Kidney (tissue), 14 donors: Measurements from ENCODE around the gene S100A6. TPM values are rescaled to one million over a fixed set of nuclear protein-coding genes. Genes with fewer than 3 reads are reported as not detected.

Experiments
- DNase-seq, 5 donors: peaks; one replicate each; pipeline ENCODE4 v3.0.0-alpha.2; 2013 to 2020
- FAIRE-seq: peaks from 2 replicates; lab custom pipeline; 2012; peaks lifted over from hg19 to GRCh38; lab: Jason Lieb, UNC
- H3K27ac ChIP-seq, 2 donors: one replicate each; pipeline ENCODE4 v1.7.0; 2013; ENCODE audit warnings: low read depth in 2 of 2, low read length in 2 of 2, inconsistent platforms in 1 of 2
- H3K27me3 ChIP-seq: one replicate; pipeline ENCODE4 v1.7.1; 2013; ENCODE audit warnings: low read length, inconsistent platforms; ENCODE audit not compliant: control insufficient read depth, insufficient read depth
- H3K36me3 ChIP-seq, 3 donors: one replicate each; pipeline versions ENCODE4 v1.7.0 to v1.7.1; 2013; ENCODE audit warnings: low read length in 3 of 3, control low read depth in 1 of 3, inconsistent platforms in 1 of 3; ENCODE audit not compliant: insufficient read depth in 3 of 3, control insufficient read depth in 2 of 3
- H3K4me1 ChIP-seq, 3 donors: one replicate each; pipeline versions ENCODE4 v1.7.0 to v1.7.1; 2013; ENCODE audit warnings: low read length in 3 of 3, inconsistent platforms in 1 of 3, low read depth in 1 of 3; ENCODE audit not compliant: control insufficient read depth in 2 of 3, insufficient read depth in 2 of 3
- H3K4me3 ChIP-seq, 3 donors: one replicate each; pipeline versions ENCODE4 v1.7.0 to v1.8.1; 2013; ENCODE audit warnings: low read length in 3 of 3, control low read depth in 1 of 3, inconsistent platforms in 1 of 3
- H3K9ac ChIP-seq, 3 donors: one replicate each; pipeline versions ENCODE4 v1.7.0 to v1.7.1; 2013; ENCODE audit warnings: low read length in 3 of 3, control low read depth in 1 of 3, inconsistent platforms in 1 of 3
- H3K9me3 ChIP-seq, 3 donors: one replicate each; pipeline versions ENCODE4 v1.7.0 to v1.7.1; 2013; ENCODE audit warnings: low read length in 3 of 3, control low read depth in 1 of 3, inconsistent platforms in 1 of 3; ENCODE audit not compliant: control insufficient read depth in 2 of 3, insufficient read depth in 1 of 3
- CTCF ChIP-seq: IDR thresholded peaks from 3 replicates; pipeline ENCODE4 v1.5.1; 2012; ENCODE audit warnings: mild to moderate bottlenecking, moderate library complexity, borderline replicate concordance; ENCODE audit not compliant: insufficient read depth; ENCODE audit errors: extremely low read depth
- intact Hi-C: fragments of 100-400 bp; cut with DNase I; formaldehyde crosslinking; loops from one replicate; pipeline ENCODE4 v1.11.1; 2022
- polyA plus RNA-seq: library from polyadenylated mRNA; stranded (reverse); fragments of 350-450 nt; fragmentation: Illumina TruSeq; extraction: RNeasy Lipid Tissue Mini Kit (QIAGEN cat#74804); gene quantifications from one replicate; pipeline ENCODE4 v1.2.3, GENCODE V29; 2014; ENCODE audit warnings: low read depth, low replicate concordance; ENCODE audit not compliant: insufficient read depth
- total RNA-seq: library from RNA; stranded (reverse); fragmentation: NEBNext Ultra II Directional; extraction: Animal tissue kit (Norgen Biotek cat#: 25700); gene quantifications from one replicate; pipeline ENCODE4 v1.2.1, GENCODE V29; 2021
- donor health status: control.
- donor health status: control.
- donor health status: control.
- donor health status: control.
- donor health status: control.
- donor health status: DM: yes; HTN: yes; CAD: no.
- donor health status: Normal renal cell carcinoma (clear cell type).

The S100A6 gene
- total and polyA plus RNA-seq, 2 donors from 2014 or later = 1,542 to 1,580 TPM

- no peaks in the 10 kb centered on the region for H3K27me3 ChIP-seq
- TF ChIP-seq CTCF = no peak
- H3K4me1 ChIP-seq = no peaks in the 10 kb centered on the region
- H3K9me3 ChIP-seq = no peaks in the 10 kb centered on the region
- no peak for FAIRE-seq
- no peak overlapping the region for H3K27ac ChIP-seq
- no peaks in the 10 kb centered on the region for H3K36me3 ChIP-seq
- no peak overlapping the region for H3K9ac ChIP-seq
- H3K4me3 ChIP-seq = no peak overlapping the region
- DNase-seq = peak in 2 of 5 donors; percentile 58 to 60
- intact Hi-C loops = no loop called here
These were observed 48.1 kb downstream of the S100A6 start for GRCh38 chr1:153487707-153488106.

GRCh38 chr1:153485863-153486262 lies 49.9 kb downstream of the S100A6 start:
- no peak for TF ChIP-seq CTCF
- intact Hi-C loops = no loop called here
- no peak for FAIRE-seq
- no peaks in the 10 kb centered on the region for H3K4me1 ChIP-seq
- no peak for DNase-seq
- no peaks in the 10 kb centered on the region for H3K27me3 ChIP-seq
- no peak overlapping the region for H3K27ac ChIP-seq
- H3K36me3 ChIP-seq = no peaks in the 10 kb centered on the region
- H3K9me3 ChIP-seq = no peaks in the 10 kb centered on the region
- no peak overlapping the region for H3K4me3 ChIP-seq
- H3K9ac ChIP-seq = no peak overlapping the region

Other genes with a start within 250 kb of the S100A6 start
- not detected for gene PGLYRP3, start 223.0 kb downstream of the S100A6 start, total RNA-seq
- gene PGLYRP3, start 223.0 kb downstream of the S100A6 start, polyA plus RNA-seq = not detected
- gene PGLYRP4, start 187.2 kb downstream of the S100A6 start, total RNA-seq = not detected
- gene PGLYRP4, start 187.2 kb downstream of the S100A6 start, polyA plus RNA-seq = not detected
- 271 TPM for gene S100A9, start 178.1 kb downstream of the S100A6 start, total RNA-seq
- 41.9 TPM for gene S100A9, start 178.1 kb downstream of the S100A6 start, polyA plus RNA-seq
- 1.3 TPM for gene S100A12, start 160.4 kb downstream of the S100A6 start, total RNA-seq
- 2.7 TPM for gene S100A12, start 160.4 kb downstream of the S100A6 start, polyA plus RNA-seq
- 60.9 TPM for gene S100A8, start 144.9 kb downstream of the S100A6 start, total RNA-seq
- gene S100A8, start 144.9 kb downstream of the S100A6 start, polyA plus RNA-seq = 17.5 TPM
- not detected for gene S100A7A, start 119.5 kb downstream of the S100A6 start, total RNA-seq
- gene S100A7A, start 119.5 kb downstream of the S100A6 start, polyA plus RNA-seq = not detected
- gene S100A7, start 75.3 kb downstream of the S100A6 start, total RNA-seq = not detected
- gene S100A7, start 75.3 kb downstream of the S100A6 start, polyA plus RNA-seq = not detected
- gene S100A5, start 4.9 kb upstream of the S100A6 start, total RNA-seq = 0.91 TPM
- 1.9 TPM for gene S100A5, start 4.9 kb upstream of the S100A6 start, polyA plus RNA-seq
- gene S100A4, start 9.8 kb upstream of the S100A6 start, total RNA-seq = 141 TPM
- gene S100A4, start 9.8 kb upstream of the S100A6 start, polyA plus RNA-seq = 204 TPM
- gene S100A3, start 13.3 kb upstream of the S100A6 start, total RNA-seq = 8.4 TPM
- 2.5 TPM for gene S100A3, start 13.3 kb upstream of the S100A6 start, polyA plus RNA-seq
- gene S100A2, start 29.9 kb upstream of the S100A6 start, total RNA-seq = 152 TPM
- 416 TPM for gene S100A2, start 29.9 kb upstream of the S100A6 start, polyA plus RNA-seq
- 119 TPM for gene S100A16, start 77.1 kb upstream of the S100A6 start, total RNA-seq
- 174 TPM for gene S100A16, start 77.1 kb upstream of the S100A6 start, polyA plus RNA-seq
- 75.9 TPM for gene S100A14, start 80.3 kb upstream of the S100A6 start, total RNA-seq
- gene S100A14, start 80.3 kb upstream of the S100A6 start, polyA plus RNA-seq = 35.6 TPM
- 225 TPM for gene S100A13, start 91.5 kb upstream of the S100A6 start, total RNA-seq
- gene S100A13, start 91.5 kb upstream of the S100A6 start, polyA plus RNA-seq = 299 TPM
- 83.1 TPM for gene S100A1, start 92.4 kb upstream of the S100A6 start, total RNA-seq
- 332 TPM for gene S100A1, start 92.4 kb upstream of the S100A6 start, polyA plus RNA-seq
- 83.6 TPM for gene CHTOP, start 98.1 kb upstream of the S100A6 start, total RNA-seq
- gene CHTOP, start 98.1 kb upstream of the S100A6 start, polyA plus RNA-seq = 71.1 TPM
- gene SNAPIN, start 122.7 kb upstream of the S100A6 start, total RNA-seq = 46.2 TPM
- gene SNAPIN, start 122.7 kb upstream of the S100A6 start, polyA plus RNA-seq = 59.8 TPM
- gene ILF2, start 135.0 kb upstream of the S100A6 start, total RNA-seq = 110 TPM
- 197 TPM for gene ILF2, start 135.0 kb upstream of the S100A6 start, polyA plus RNA-seq
- gene NPR1, start 142.7 kb upstream of the S100A6 start, total RNA-seq = 89.3 TPM
- gene NPR1, start 142.7 kb upstream of the S100A6 start, polyA plus RNA-seq = 57.8 TPM
- gene INTS3, start 192.1 kb upstream of the S100A6 start, total RNA-seq = 74.8 TPM
- 42.7 TPM for gene INTS3, start 192.1 kb upstream of the S100A6 start, polyA plus RNA-seq
- gene SLC27A3, start 239.4 kb upstream of the S100A6 start, total RNA-seq = 54.0 TPM
- 36.9 TPM for gene SLC27A3, start 239.4 kb upstream of the S100A6 start, polyA plus RNA-seq